Measurements from ENCODE around the gene OSBPL3.

OSBPL3 gene

DNA sequence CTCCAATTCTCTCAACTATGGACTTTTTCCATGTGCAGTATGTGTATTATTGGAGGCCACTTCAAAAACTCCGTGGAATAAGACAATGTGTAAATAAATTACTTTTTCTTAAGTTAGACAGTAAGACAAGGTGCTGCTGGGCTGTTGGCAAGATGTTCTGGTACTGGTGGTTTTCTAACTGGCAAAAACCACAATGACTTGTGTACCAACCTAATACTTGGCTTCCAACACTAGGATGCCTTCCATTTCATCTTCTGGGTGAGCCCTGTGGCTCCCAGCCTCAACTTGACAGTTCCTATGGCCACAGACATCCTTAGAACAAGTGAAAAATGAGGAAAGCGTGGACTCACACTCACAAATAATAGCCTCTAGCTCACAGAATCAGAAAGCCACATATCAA lies 77.0 kb downstream of the OSBPL3 start:
- H3K4me3 ChIP-seq (ENCODE audit: low read depth, low read length), result no peak overlapping the region

DNA sequence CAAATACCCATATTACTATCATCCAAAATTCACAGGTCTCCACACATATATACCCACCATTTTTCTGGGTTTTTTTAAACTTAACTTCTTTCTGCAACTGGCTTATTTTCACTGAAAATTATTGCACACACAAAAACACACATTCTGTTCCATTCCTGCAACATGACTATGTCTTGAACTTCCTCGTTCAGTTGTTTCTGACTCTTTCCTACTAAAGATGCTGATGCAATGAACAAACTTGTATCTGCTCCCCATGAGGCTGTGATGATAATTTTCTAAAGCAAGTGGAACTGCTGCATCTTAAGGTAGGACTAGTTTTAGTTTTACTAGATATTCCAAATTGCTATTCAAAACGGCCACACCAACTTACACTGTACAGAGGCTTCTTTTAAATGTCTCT lies 77.7 kb downstream of the OSBPL3 start:
- H3K4me3 ChIP-seq (ENCODE audit: low read depth, low read length), result no peak overlapping the region
- DNase-seq (ENCODE audit: low read depth), result peak; percentile 39
- TF ChIP-seq MYC (IDR thresholded peaks at IDR 0.05; ENCODE audit: low read depth, low read length), result no peak
- TF ChIP-seq POLR2A (IDR thresholded peaks at IDR 0.05; ENCODE audit: extremely low read depth, insufficient read length), result no peak
- no peak for TF ChIP-seq MAX (IDR thresholded peaks at IDR 0.05; ENCODE audit: low read depth, low read length)
- TF ChIP-seq, protein P1, sequence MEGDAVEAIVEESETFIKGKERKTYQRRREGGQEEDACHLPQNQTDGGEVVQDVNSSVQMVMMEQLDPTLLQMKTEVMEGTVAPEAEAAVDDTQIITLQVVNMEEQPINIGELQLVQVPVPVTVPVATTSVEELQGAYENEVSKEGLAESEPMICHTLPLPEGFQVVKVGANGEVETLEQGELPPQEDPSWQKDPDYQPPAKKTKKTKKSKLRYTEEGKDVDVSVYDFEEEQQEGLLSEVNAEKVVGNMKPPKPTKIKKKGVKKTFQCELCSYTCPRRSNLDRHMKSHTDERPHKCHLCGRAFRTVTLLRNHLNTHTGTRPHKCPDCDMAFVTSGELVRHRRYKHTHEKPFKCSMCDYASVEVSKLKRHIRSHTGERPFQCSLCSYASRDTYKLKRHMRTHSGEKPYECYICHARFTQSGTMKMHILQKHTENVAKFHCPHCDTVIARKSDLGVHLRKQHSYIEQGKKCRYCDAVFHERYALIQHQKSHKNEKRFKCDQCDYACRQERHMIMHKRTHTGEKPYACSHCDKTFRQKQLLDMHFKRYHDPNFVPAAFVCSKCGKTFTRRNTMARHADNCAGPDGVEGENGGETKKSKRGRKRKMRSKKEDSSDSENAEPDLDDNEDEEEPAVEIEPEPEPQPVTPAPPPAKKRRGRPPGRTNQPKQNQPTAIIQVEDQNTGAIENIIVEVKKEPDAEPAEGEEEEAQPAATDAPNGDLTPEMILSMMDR (IDR thresholded peaks at IDR 0.05; ENCODE audit: low read depth, low read length), result no peak

More for the DNA sequence above, 77.0 kb downstream of the OSBPL3 start:
- DNase-seq (ENCODE audit: low read depth), result no peak
- TF ChIP-seq MAX (IDR thresholded peaks at IDR 0.05; ENCODE audit: low read depth, low read length), result no peak
- TF ChIP-seq, protein P1 (IDR thresholded peaks at IDR 0.05; ENCODE audit: low read depth, low read length), result no peak
- TF ChIP-seq MYC (IDR thresholded peaks at IDR 0.05; ENCODE audit: low read depth, low read length), result no peak
- TF ChIP-seq POLR2A (IDR thresholded peaks at IDR 0.05; ENCODE audit: extremely low read depth, insufficient read length), result no peak

GRCh38 chr7:24899905-24900304 lies 80.1 kb downstream of the OSBPL3 start:
- H3K4me3 ChIP-seq (ENCODE audit: low read depth, low read length), result no peak overlapping the region
- DNase-seq (ENCODE audit: low read depth), result no peak
- TF ChIP-seq MAX (IDR thresholded peaks at IDR 0.05; ENCODE audit: low read depth, low read length) (no peak), POLR2A (IDR thresholded peaks at IDR 0.05; ENCODE audit: extremely low read depth, insufficient read length) (no peak), MYC (IDR thresholded peaks at IDR 0.05; ENCODE audit: low read depth, low read length) (no peak)
- TF ChIP-seq, protein P1 (IDR thresholded peaks at IDR 0.05; ENCODE audit: low read depth, low read length), result no peak

DNA sequence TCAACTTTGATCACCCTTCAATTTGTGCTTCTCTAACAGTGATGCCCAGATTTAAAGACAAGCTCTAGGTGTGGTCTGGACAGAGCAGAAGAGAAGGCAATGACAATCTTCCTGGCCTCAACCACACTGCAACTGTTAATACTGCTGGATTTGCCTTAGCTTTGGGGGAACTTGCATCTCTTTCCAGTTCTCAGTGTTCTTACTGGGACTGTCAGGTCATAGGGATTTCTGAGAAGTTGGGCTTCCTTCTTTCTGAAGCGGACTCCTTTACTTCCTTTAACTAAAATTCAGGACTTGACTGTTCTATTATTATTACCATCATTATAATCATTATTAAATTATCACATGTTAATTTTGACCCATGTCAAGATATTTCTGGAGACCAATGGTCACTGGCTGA lies 80.8 kb downstream of the OSBPL3 start:
- no peak for DNase-seq (ENCODE audit: low read depth)
- H3K4me3 ChIP-seq (ENCODE audit: low read depth, low read length), result no peak overlapping the region
- TF ChIP-seq, protein P1 (IDR thresholded peaks at IDR 0.05; ENCODE audit: low read depth, low read length), result no peak
- TF ChIP-seq MYC (IDR thresholded peaks at IDR 0.05; ENCODE audit: low read depth, low read length), result no peak
- no peak for TF ChIP-seq MAX (IDR thresholded peaks at IDR 0.05; ENCODE audit: low read depth, low read length)
- TF ChIP-seq POLR2A (IDR thresholded peaks at IDR 0.05; ENCODE audit: extremely low read depth, insufficient read length), result no peak

GRCh38 chr7:24898691-24899090 lies 81.3 kb downstream of the OSBPL3 start:
- no peak for DNase-seq (ENCODE audit: low read depth)
- TF ChIP-seq MAX (IDR thresholded peaks at IDR 0.05; ENCODE audit: low read depth, low read length), result no peak
- TF ChIP-seq POLR2A (IDR thresholded peaks at IDR 0.05; ENCODE audit: extremely low read depth, insufficient read length), result no peak
- TF ChIP-seq MYC (IDR thresholded peaks at IDR 0.05; ENCODE audit: low read depth, low read length), result no peak
- TF ChIP-seq, protein P1 (IDR thresholded peaks at IDR 0.05; ENCODE audit: low read depth, low read length), result no peak
- H3K4me3 ChIP-seq (ENCODE audit: low read depth, low read length), result no peak overlapping the region
